ENCODE data around the gene HIF1AN. TPM values are rescaled to one million over a fixed set of nuclear protein-coding genes. Genes with fewer than 3 reads are reported as not detected.
A peak's percentile ranks its signal among the peaks of the same experiment; 100 is the strongest.

HIF1AN gene
- polyA plus RNA-seq (ENCODE audit: insufficient read length in 12 of 12), result 10 to 100 TPM in 11 of 12 donors, not detected in 1; 27.1 to 46.3 (median 40.6) TPM
- long read RNA-seq, donor 1, full-length matches to known transcripts, result 5 of 5 reads
- long read RNA-seq, donor 1, partial matches to known transcripts, result 0 of 5 reads
- long read RNA-seq, donor 1, other reads (novel, unspliced or antisense), result 0 of 5 reads
- long read RNA-seq, donor 2, full-length matches to known transcripts, result 21 of 21 reads
- long read RNA-seq, donor 2, partial matches to known transcripts, result 0 of 21 reads
- long read RNA-seq, donor 2, other reads (novel, unspliced or antisense), result 0 of 21 reads
- long read RNA-seq, donor 3, full-length matches to known transcripts, result 8 of 8 reads
- long read RNA-seq, donor 3, partial matches to known transcripts, result 0 of 8 reads
- long read RNA-seq, donor 3, other reads (novel, unspliced or antisense), result 0 of 8 reads
- long read RNA-seq, donor 4, full-length matches to known transcripts, result 9 of 9 reads
- long read RNA-seq, donor 4, partial matches to known transcripts, result 0 of 9 reads
- long read RNA-seq, donor 4, other reads (novel, unspliced or antisense), result 0 of 9 reads
- long read RNA-seq, donor 5, result 0 reads
- long read RNA-seq, donor 6, full-length matches to known transcripts, result 9 of 9 reads
- long read RNA-seq, donor 6, partial matches to known transcripts, result 0 of 9 reads
- long read RNA-seq, donor 6, other reads (novel, unspliced or antisense), result 0 of 9 reads
- long read RNA-seq, donor 7, full-length matches to known transcripts, result 9 of 9 reads
- long read RNA-seq, donor 7, partial matches to known transcripts, result 0 of 9 reads
- long read RNA-seq, donor 7, other reads (novel, unspliced or antisense), result 0 of 9 reads
- long read RNA-seq, donor 8, full-length matches to known transcripts, result 13 of 13 reads
- long read RNA-seq, donor 8, partial matches to known transcripts, result 0 of 13 reads
- long read RNA-seq, donor 8, other reads (novel, unspliced or antisense), result 0 of 13 reads
- long read RNA-seq, donor 9, full-length matches to known transcripts, result 4 of 4 reads
- long read RNA-seq, donor 9, partial matches to known transcripts, result 0 of 4 reads
- long read RNA-seq, donor 9, other reads (novel, unspliced or antisense), result 0 of 4 reads
- long read RNA-seq, donor 10, full-length matches to known transcripts, result 9 of 390 reads
- long read RNA-seq, donor 10, partial matches to known transcripts, result 199 of 390 reads
- long read RNA-seq, donor 10, other reads (novel, unspliced or antisense), result 182 of 390 reads
- long read RNA-seq, donor 11, full-length matches to known transcripts, result 11 of 11 reads
- long read RNA-seq, donor 11, partial matches to known transcripts, result 0 of 11 reads
- long read RNA-seq, donor 11, other reads (novel, unspliced or antisense), result 0 of 11 reads

DNA sequence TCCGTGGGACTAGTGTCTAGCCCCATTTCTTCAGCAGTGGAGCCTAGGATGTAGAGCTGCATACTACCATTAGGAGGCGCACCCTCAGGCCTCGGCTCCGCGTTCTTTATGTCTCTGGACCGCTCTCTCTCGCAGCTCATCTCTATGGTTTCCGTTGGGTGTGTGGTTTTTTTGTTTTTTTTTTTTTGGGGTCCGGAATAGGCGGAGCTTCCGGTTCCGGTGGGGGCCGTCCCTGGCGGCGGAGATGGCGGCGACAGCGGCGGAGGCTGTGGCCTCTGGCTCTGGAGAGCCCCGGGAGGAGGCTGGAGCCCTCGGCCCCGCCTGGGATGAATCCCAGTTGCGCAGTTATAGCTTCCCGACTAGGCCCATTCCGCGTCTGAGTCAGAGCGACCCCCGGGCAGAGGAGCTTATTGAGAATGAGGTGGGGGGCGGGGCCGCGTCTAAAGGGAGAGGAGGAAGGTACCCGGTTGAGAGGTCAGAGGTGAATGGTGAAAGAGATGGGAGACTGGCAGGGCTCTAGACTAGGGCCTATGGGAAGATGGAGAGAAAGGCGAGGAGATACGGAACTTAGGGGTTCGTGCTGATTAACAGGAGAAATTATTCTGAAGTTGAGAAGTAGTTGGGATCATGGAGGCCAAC is at the start of gene HIF1AN:
Gene HIF1AN, plus strand, starts transcription at position 229 of the 639 bp plus-strand sequence. Its CDS starts 16 bp downstream, at position 245.
- peak; percentile 95 for DNase-seq

DNA sequence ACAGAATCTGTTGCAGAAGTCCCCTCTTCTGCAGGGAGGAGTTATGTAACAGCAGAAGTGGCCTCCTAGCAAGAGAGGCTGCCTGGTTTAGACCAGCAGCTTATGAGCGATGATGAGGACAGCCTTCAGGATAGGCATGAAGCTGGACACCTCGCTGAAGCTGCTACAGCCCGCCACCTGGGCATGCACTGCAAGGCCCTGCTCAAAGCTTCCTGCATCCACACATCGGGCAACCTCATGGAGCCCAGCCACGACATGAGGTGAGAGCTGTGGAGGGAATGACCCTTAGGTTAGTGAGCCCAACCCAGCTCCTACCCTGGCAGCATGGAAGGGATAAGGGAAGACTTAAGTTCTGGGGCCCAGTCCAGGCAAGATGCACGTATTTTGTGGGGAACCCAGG is 48.2 kb upstream of the HIF1AN start:
- DNase-seq, result no peak

DNA sequence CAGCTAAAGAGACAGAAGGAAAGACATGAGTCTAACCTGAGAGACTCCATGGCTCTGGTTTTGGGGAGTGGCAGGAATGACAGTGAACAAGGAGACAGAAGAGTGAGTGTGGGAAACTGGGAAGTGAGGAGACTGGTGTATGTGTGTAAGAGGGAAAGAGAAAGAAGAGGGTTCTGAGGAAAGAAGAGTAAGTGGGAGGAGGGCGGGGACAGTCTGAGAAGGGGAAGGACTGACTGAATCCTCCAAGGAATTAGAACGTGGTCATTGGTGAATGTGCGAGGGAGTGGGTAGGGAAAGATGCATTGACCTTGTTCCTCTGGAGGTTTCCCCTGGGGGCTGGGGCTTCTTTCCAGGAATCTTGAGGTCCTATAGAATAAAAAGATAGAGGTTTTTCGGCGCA is 46.3 kb upstream of the HIF1AN start:
- DNase-seq, result no peak

DNA sequence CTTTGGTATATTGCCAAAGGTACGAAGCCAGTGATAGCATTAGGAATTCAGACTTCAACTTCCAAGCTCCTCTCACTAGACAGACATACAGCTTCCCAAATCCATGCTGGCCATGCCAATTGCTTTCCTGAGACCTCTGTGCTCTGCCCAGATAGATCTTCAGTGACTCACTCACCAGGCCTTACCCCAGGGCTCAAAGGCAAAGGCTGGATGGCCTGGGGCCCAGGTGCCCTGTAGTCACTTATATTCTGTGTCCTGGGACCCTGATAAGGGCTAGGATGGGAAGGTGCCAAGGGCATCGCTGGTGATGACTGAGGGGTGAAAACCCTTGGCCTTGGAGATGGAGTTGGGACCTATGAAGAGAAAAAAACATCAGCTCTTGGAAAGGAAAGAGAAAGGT is 45.2 kb upstream of the HIF1AN start:
- DNase-seq, result no peak

DNA sequence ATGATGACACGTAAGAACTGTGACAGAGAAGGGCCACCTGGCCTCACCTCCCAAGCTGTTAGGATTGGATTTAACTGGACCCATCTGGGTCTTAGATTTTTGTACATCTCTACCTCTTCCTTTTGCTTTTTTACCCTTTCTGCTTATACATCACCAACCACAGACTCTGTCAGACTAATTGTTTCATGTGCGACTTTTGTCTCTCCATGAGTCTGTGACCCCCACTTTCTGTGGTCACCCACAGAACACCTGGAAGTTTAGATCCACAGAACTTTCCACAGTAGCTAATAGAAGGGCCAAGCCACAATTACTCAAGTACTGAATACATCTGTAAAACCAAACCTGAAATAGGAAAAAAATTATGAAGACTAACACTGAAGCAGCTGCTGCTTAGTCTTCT is 39.2 kb upstream of the HIF1AN start:
- no peak for DNase-seq

DNA sequence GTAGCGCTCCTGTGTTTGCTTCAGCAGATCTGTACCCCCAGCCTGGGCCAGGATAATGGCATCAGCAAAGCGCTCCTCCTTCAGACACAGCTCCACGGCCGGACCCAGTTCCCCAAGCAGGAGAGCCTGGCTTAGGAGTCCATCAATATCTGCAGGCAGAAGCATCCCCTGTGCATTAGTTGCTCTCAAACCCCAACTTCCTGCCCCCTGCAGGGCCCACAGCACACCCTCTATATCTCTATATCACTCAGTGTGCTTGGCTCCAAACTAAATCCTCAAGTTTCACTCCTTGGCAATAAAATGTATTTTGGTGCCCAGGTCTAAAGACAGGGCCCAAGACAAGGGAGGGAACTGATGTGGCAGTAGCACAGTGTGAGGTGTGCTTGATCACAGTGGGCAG is 37.7 kb upstream of the HIF1AN start:
- DNase-seq, result no peak

DNA sequence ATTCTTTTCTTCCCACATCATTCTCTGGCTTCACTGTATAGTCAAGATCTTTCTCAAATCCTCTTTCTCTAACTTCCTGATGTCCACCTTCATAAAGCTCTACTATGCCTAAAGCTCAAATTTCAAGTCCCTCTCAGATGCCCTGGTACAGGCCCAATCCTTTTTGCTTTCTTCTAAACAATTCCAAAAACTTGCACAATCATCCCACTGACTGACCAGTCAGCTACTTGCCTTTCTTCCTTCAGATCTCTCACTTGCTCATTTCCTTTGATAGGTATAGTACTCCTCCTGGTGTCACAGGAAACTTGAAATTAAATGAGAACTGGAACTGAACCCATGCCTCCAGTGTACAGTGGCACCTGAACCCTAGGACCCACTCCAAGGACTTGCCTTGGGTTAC is 34.3 kb upstream of the HIF1AN start:
- no peak for DNase-seq

DNA sequence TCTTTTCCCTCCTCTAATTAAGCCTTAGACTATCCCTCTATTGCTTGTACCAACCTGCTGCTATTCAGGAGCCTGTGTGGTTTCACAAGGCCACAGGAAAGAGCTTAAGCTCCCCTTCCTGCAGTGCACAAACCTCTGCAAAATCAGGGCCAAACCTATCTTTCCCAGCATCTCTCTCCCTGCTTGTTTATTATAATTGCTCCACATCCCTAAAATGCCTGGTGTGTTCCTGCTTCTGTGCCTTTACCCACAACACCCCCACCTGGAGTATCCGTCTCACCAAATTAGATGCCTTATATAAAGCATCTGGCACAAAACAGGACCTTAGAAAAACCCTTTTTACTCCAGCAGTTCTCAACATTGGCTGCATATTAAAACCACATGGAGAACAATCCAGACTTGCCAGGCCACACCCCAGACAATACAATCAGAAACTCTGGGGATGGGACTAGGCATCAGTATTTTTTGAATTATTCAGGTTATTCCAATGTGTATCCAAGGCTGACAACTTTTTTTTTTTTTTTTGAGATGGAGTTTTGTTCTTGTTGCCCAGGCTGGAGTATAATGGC is 32.7 kb upstream of the HIF1AN start:
- no peak for DNase-seq

DNA sequence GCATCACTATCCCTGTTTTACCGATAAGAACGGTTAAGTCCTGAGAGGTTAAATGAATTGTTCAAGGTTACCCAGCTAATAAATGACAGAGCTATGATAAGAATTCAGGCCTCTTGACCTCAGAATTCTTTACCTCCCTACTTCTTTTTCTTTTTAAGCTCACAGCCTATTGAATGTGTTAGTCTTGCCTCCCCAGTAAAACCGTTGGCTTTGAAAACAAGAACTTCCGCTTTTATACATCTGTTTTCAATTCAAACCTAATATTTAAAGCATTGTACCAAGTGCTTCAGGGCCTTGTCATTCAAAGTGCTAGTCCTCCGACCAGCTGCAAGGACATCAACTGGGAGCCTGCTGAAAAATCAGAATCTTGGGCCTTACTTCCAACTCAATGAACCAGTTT is 31.6 kb upstream of the HIF1AN start:
- DNase-seq, result no peak

DNA sequence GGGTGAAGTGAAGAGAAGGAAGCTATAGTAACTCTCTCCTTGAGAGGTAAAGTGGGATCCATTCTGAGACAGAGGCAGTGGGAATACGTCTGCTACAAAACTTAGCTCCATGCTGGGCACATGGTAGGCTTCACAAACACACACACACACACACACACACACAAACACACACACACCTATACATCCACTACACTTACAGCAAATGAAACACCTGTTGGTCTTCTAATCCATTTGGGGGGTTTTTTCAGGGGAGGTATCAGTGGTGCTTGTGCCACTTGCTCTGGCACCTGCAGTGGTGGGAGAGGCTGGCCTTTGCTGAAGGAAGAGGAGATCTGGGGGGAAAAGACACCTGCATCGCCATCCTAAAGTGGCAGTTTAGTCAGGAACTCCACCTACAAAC is 30.6 kb upstream of the HIF1AN start:
- no peak for DNase-seq

DNA sequence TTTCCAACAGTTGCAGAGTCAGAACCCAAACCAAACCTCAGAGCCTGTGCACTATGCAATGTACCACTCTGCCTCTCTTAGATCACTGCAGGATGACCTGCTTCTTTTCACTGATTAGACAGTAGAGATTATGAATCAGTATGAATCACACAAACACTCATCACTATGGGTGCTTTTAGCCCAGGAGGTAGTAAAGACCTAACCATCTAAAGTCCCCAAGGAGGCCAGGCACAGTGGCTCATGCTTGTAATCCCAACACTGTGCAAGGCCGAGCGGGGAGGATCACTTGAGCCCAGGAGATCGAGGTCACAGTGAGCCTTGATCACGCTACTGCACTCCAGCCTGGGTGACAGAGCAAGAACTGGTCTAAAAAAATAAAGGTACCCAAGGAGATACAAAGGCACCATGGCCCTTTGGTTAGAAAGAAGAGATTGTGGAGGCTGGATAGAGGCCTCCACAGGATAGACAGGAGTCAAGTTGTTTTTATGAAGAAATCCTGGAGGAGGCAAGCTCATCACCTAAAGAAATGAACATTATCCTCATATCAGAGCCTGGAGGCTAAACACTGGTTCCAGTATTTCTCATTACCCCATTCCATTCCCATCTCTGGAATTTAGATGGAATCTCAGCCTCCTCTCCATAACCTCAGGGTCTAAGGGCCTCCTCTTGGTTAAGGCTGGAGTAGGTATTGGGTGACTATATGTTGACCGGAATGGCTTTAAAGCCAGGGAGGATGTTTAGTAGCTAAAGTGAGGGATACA is 29.0 kb upstream of the HIF1AN start:
- DNase-seq, result no peak

DNA sequence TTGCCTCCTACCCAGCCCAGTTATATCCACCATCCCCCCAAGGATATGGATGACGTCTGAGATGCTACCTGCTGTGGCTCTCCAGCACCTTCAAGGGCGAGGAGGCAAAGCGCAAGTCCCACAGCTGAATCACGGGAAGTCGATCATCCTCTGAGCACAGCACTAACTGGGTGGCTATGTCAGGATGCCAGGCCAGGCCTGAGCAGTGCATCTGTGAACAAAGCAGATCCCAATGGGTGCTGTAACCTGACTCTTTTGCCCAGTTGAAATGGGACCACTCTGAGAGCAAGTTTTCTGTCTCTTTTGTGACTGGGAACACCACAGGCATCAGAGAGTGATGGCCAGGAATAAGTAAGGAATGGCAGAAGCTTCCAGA is 28.4 kb upstream of the HIF1AN start:
- DNase-seq, result no peak

DNA sequence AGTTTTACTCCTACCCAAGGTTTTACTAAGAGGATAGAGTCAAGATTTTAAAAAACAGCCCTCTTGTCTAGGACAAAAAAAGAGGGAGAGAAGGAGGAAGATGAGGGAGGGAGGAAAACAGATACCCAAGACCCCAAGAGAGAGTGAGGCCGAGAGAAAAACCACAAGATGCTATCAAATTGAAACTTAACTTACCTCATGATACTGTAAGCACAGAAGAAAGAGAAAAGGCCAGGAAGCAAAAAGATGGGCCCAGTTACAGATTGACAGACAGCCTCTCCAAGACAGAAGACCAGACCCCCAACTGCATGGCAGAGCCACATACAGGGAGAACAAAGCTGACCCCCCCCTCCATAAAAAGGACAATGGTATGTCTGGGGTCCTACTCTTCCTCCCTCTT is 27.5 kb upstream of the HIF1AN start:
- no peak for DNase-seq

DNA sequence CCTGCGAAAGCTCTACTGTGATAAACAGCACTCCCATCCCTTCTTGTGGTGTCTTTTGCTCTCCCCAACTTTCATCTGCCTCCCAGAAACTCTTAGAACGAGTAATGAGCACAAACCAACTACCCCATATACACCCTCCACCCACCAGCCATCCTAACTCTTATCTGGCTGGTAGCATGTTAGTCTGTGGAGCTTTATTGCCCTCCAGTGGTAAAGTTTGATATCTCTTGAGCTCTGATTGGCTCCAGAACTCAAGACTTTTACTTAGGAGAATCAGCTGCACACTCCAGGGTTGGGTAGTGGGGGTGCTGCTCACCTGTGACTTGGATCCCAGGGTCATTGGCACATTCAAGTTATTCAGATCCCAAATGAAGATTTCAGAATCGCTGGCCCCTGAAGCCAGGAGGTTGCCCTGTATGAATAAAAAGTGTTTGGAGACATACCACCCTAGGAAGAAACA is 27.0 kb upstream of the HIF1AN start:
- no peak for DNase-seq

DNA sequence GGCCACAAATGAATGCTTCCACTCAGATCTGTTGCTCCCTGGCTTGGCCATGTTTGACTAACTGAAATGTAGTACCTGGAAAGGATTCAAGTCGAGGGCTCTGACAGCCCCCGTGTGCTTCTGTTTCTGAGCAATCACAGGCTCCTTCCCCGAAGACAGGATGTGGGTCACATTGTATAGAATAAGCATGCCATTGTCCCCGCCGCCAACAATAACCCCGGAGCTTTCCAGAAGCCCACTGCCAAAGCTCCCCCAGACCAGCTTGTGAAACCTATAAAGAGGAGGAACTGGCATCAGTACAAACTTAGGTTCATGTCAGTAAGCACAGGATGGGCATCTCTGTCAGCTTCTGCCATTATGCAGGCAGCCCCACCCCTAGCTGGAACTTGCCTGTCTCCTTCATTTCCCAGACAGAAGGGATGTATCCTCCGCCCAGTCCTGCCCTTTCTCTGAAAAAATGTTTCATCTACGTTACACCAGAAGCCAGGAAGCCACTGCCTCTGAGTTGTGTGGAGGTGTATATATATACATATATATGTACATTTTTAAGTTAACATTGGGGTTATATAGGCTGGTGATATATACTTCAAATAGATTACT is 26.4 kb upstream of the HIF1AN start:
- no peak for DNase-seq

DNA sequence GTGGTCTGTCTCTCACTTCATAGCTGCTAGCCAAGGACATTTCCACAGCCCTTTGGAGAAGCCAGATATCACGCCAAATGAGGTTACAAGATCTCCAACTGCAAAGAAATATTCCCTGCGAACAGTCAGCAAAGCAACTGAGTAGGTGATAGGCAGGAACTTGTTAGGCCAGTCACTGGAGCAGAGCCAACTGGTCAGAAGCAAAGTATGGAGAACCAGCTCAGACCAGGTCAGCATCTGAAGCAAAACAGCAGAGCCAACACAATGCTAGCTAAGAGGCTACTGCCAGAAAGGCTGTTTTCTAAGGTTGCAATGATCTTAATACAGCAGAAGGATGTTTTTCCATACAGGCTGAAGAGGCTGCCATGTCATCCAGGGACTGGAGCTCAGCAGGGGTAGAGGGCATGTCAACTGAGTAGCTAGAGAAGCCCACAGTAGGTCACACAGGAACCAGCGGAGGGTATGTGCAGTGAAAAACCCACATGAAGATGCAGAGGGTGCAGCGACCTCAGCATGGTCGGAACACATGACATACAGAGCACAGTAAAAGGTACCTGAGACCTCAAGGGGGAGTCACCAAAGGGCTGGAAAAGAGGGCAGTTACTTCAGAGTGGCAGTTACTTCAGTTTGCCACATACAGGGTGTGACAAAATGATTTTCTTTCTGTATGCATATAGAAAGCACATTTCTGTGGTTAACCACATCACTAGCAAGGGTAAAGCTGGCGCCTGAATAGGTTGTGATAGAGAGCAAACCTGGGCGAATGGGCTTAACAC is 25.0 kb upstream of the HIF1AN start:
- DNase-seq, result no peak

DNA sequence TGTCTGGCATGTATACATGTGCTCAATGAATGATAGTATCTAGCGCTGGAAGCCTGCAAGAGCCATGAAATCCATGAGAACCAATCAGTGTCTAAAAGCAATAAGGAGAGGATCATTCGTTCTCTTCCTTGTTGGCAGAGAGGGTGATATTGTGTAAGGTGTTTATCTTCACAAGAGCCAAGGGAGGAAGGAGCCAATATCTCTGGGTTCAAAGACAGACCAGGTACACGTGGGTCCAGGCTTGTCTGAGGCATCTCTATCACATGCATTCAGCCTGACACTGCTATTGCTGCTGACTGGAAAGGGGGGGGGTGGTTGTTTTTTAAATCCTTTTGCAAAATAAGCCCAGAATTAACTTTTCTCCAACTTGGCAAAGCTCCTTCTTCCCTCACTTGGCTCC is 20.1 kb upstream of the HIF1AN start:
- DNase-seq, result no peak

DNA sequence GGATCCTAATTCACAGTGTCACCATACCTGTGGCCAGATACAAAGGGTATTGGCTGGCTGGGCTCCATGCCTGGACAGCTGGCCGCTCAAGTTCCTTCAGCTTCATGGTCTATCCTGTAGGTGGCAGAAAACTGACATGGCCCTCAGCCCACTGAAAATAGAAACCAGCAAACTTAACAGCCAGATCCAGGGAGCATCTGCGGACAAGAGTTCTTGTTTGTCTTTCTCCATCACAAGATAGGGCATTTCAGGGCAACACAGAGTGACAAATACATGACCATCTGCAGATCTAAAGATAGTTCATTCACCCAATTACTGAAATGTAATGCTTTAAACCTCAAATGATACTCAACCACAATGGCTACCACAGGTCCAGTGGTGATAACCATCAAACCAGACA is 18.9 kb upstream of the HIF1AN start:
- no peak for DNase-seq

DNA sequence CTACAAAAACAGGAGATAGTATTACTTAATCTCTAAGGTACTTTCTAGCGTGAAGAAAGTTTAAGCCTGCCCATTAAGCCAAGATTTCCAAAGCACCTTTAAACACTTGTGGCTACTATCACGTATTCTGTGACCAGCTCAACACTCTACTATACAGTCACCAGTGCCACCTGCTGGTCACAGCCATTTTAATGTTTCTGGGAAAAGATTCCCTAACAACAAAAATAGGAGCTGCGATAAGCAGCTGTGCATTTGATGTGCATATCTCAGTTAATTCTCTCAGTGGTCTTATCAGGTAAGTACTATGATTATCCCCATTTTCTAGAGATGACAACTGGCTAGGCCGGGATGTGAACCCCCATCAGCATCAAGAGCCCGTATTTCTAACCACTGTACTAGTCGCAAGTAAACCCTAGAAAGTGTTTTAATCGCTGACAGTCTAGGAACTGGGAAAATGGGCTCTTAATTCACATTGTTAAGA is 16.9 kb upstream of the HIF1AN start:
- peak; percentile 55 for DNase-seq
